HG03095 (cell line): ENCODE results near the gene POLG2.

Experiments
- ATAC-seq: cut with Tn5 transposase; IDR thresholded peaks from one replicate; pipeline ENCODE4 v1.9.1; 2021; ENCODE audit warnings: moderate library complexity; ENCODE audit not compliant: unreplicated experiment

POLG2 gene

DNA sequence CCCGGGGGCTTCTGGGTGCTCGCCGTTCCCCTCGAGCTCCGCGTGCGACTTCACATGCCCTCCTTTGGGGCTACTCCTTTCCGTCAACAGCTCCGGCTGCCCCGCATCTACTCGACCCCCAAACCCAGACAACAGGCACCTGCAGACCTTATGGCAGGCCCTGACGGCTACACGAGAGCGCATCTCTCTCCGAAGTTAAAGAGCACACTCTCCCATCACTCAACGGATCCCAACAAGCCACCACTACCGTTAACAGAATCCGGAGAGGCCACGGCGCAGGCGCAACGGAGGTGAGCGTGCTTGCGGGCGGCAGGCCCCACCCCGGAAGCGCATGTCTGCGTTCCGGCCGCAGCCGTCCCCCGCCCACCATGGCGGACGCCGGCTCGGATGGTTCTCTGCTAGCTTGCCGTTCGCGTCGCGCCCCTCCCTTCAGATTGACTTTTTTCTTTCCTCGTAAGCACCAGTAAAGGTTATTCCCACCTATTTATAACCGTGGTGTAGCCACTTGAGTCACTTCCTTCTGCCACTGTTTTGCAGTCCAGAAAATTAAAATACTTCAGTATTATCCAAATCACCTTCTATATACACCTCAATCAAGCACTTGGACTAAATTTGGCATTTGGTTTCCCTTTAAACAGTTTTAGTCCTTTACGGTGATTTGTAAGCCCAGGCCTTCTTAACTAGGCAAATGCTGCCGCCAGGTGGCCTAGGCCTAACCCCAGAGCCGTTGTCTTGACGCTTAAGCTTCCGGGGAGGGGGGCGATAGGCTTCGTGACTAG lies at the start of gene POLG2:
POLG2 (minus strand) TSS at position 269 of the 779 bp plus-strand sequence; CDS start at position 183, 86 bp downstream.
- peak; percentile 64 for ATAC-seq

DNA sequence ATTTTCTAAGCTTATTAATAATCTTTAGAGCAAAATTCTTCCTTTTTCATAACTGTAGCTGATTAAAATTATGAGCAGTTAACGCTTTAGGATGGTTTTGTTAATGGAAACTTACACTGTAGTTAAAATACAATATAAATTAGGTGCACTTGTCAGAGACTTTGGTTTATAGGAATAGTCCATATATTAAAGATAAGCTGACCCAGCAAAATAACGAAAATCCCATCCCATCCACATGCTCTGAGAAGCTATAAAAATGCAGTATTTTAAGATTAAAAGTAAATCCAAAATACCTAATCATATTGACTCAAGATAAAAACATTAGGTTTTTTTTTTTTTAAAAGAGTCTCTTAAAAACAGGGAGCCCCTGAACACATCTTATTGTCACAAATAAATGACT lies 47.9 kb upstream of the POLG2 start:
- ATAC-seq, result no peak

DNA sequence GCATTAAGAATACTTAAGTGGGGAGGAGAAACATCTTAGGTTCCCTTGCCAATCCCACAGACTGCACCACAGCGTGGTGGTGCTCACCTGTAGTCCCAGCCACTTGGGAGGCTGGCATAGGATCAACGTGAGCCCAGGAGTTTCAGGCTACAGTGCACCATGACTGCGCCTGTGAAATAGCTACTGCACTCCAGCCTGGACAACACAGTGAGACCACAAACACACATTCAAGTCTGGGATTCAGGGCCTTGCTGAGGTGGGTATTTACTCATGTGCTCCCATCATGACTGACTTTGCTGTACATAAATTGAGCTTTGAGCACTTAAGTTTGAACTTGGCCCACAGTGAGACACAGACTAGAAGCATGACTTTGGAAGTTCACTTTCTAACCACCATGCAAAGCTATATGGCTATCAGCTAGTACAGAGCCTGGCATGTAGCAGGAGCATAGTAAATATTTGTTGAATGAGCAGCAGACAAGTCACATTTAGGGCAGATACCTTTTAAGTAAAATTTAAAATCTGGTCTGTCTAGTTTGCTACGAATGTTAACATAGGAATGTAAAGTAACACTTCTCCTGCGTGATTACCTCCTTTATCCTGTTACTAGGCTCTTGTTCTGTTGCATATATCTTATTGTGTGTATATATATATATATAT lies 43.4 kb upstream of the POLG2 start:
- no peak for ATAC-seq

DNA sequence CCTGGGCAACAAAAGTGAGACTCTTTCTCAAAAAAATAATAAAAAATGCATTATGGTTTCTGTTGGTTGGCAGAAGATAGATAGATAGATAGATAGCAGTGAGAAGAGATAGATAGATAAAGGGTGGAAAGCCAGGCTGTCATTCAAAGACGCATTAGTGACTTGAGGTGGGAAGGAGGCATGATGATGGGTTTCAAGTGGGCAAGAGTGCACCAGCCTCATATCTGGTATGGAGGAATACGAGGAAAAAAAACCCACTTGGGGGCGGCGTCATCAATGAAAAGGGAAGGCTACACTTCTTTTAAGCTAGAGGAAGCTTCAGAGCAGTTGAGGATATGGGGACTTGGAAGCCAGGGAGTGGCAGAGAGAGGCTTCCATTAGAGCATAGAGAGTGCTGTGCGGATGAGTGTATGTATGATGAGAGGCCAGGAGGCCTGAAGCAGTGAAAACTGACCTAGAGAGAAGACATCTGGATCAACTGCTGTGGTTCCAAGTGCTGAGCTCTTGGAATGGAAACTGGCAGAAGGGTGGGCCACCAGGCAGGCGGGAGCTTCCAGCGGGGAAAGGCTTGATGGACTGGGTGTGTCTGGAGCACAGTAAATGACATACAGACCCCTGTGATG lies 41.8 kb upstream of the POLG2 start:
- no peak for ATAC-seq

DNA sequence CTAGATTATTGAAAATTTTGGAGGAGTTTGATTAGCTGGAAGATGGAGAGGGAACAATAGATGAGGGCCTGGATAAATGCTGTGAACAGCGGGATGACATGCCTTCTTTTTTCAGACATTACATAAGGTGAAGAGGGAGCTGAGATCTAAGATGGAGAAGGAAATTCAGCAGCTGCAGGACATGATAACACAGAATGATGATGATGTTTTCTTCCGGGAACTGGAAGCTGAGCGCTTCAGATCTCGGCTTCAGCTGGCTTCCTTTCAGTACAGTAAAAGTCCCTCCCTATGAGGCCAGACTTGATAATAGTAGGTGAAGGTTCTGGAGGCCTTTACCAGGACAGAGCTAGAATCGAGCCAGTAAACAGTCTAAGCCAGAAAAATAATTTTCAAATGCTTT lies 40.6 kb upstream of the POLG2 start:
- ATAC-seq, result no peak

DNA sequence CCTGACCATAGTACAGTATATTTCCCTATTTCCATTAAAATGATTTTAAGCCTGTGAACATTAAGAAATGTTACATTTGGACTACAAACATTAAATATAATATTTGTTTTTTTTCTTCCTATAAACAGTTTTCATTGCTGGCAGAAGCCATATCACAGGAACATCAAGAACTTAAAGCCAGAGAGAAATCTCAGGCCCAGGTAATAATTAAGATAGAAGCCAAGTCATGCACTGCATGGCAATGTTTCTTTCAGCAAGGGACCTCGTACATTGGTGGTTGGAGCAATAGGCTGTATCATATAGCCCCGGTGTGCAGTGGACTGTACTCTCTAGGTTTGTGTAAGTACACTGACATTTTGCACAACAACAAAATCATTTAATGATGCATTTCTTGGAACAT lies 40.1 kb upstream of the POLG2 start:
- ATAC-seq, result no peak

DNA sequence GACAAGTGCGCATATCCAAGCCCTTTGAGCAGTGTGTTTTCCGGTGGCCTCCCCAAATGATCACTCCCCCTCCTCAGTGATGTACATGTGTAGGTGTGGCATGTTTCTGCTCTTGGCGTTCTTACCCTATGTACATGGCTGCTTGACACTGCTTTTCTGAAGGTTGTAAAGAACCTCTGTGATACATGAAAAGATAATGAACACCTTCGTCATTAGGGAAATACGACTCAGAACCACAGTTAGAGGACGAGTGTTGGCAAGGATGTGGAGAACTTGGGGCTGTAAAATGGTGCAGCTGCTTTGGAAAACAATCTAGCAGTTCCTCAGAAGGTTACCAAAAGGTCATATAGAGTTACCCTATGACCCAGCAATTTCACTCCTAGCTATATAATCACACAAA lies 38.5 kb upstream of the POLG2 start:
- no peak for ATAC-seq

DNA sequence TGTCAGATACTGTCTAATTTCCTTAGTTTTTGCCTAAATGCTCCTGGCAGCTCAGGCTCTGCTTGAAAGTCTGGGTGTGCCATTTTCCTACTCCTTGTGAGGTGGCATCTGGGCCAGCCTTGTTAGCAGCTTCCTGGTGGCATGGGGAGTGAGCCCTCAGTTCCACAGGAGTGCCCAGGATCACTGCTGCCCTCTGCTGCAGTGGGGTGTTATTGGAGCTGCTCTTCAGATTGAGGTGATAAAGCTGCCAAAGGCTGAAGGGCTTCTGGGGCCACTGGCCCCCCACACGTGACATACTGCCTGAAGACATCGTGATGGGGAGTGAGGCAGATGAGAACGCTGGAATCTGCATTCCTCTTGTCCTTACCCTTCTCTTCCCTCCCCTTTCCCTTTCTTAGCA lies 37.3 kb upstream of the POLG2 start:
- no peak for ATAC-seq

DNA sequence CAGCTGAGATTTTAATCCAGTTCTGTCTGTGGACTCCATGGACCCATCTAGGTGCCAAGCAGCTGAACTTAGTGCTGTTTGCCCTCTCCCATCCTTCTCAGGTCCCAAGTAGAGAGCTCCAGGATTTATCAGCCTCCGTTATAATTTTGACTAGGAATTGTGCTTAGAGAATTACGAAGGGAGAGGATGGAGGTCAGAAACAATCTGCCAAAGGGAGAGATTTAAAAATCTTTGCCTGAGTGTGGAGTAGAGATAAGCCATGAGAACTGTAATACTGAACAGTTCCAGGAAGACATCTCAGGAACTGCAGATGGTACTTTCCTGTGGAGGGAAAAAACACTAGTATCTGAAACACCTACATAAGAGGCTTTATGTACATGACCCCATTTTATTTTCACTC lies 36.9 kb upstream of the POLG2 start:
- no peak for ATAC-seq

DNA sequence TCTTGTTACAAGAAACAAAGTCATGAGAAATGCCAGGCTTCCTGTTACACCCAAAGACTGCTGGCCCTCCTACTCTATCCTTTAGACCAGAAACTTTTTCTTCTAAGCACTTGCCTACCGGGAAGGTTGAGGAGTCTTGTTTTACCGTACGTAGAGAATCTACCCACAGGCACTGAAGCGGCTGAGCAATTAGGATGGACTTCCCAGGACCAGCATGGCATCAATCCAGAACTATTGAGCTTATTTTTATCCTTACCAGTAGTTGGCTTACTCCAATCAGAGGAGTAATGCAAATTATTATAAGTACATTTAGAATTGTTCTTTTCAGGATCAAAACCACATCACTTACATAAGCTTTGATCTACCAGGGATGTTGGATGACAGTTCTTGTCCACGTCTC lies 35.6 kb upstream of the POLG2 start:
- no peak for ATAC-seq

DNA sequence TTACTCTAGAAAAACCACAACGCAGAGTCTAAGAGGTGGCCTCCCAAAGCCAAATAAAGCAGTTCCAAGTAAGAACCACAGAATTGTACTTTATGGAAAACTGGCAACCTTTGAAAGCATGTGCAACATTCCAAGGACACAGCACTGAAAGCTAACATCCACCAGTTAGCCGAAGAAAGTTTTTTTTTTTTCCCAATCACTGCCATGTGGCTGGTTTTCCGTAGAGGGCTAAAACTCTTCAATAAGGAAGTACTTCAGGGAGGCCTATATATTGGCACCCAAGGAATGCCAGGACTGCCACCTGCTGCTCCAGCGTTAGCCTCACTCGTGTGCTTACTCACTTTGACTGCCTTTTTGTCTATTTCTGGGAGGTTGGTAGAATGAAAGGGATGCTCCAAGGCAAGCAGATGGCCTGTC lies 35.1 kb upstream of the POLG2 start:
- ATAC-seq, result no peak

DNA sequence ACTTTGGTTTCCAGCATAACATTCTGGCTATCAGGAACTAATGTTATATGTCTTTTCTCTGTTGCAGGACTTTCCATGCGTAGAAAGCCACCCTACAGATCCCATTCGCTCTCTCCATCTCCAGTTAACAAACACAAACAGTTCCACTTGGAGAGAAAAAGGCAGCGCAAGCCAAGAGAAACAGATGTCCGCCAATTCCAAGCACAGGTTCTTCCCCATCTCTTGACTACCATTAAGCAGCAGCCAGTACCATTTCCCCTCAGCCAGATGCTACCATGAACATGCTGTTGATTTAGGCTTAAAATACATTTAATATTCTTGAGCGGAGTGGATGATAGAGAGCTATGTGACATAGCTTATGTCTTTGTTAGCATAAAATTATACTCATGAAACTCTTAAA lies 32.4 kb upstream of the POLG2 start:
- no peak for ATAC-seq

DNA sequence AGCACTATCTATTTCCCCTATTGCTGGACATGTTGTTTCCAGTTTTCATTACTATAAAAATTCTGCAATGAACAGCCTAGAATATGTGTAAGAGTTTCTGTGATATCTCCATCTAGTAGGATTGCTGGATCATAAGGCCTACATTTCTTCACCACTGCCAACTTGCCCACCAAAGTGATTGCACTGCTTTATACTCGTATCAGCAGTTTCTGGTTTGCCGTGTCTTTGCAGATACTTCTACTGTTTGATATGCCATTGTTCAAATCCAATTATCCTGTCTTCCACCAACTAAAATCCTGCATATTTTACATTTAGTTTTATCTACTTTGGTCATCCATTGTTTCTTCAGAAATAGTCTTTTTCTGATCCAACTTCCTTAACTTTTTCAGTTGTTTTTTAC lies 31.1 kb upstream of the POLG2 start:
- ATAC-seq, result no peak

DNA sequence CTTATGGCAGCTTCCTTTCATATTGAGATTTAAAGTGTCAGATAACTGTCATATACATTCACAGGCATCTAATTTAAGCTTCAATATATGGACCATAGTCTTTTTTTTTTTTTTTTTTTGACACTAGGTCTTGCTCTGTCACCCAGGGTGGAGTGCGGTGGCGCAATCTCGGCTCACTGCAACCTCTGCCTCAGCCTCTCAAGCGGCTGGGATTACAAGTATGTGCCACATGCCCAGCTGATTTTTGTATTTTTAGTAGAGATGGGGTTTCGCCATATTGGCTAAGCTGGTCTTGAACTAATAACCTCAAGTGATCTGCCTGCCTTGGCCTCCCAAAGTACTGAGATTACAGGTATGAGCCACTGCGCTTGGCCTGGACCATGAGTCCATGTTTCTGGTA lies 23.5 kb upstream of the POLG2 start:
- no peak for ATAC-seq

DNA sequence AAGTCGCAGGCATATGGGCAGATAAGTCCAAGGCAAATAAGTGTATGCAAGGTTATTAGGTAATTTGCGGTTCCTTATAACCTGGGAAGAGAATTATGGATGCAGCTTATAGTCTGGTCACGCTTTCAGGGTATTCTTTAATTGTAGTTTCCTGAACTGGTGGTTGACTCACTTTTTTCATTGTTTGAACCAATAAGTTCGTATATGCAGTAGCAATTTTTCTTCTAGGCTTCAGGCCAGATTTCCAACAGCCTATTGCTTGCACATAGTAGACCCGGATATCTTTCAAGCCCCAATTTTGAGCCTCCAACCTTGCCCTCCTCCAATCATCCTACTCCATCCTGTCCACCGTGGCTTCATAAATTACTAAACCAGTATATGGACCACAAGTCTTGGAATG lies 22.7 kb upstream of the POLG2 start:
- ATAC-seq, result no peak

DNA sequence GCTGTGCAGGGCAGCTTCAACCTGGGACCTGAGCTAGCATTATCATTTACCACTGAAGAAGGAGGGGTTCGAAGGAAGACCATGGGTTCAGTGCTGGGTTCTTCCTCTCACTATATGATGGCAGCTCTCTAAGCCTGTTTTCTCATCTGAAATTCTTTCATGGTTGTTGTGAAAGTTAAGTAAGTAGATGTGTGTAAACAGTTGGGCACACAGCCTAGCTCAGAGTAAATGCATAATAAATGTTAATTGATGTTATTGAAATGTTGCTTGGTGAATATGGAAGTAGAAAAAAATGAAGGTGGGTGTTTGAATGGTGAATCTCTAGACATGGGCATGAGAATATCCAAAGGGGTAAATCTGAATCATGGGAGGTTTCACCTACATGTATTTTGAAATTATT lies 19.0 kb upstream of the POLG2 start:
- no peak for ATAC-seq

DNA sequence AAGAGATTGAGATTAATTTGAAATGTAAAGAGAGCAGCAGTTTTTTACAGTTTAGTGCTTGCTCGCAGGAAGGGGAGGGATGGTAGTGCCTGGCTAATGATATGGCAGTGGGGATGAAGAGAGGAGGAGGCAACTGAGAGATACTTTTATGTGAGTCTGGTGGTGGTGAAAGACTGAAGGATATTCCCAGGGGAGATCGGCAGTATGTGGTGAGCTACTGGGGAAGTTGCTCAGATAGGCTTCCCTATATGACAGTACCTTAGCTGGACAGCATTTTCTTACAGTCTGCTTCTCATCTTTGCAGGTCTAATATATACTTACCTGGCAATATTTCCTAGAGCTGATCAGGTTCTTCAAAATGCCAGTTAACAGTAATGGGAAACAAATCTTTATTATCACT lies 18.6 kb upstream of the POLG2 start:
- ATAC-seq, result no peak

DNA sequence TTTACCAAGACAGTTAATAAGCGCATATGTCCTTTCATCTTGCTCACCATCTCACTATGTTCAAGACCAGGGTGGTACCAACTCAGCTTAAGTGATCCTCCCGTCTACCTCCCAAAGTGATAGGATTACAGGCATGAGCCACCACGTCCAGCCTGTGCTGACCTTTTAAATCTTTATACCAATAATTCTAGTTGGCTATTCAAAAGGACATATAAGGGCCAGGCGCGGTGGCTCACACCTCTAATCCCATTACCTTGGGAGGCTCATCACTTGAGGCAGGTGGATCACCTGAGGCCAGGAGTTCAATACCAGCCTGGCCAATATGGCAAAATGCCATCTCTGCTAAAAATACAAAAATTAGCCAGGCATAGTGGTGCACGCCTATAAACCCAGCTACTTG lies 12.3 kb upstream of the POLG2 start:
- ATAC-seq, result no peak

DNA sequence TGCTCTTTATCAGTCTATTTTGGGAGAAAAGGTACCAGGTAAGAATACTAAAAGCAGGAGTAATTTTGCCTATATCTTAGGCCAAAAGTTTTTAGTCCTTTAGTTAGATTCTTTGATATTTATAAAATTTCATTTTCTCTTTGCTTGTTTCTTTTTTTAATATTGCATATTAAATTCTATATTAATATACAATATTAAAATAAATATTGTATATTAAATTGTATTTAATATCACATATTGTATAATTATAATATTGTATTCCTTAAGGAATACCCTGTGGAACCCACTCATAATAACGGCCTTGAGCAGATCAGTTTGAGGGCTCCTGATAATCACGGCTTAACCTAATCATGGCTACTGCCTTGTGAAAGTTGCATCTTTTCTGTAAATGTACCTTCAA lies 11.8 kb upstream of the POLG2 start:
- ATAC-seq, result no peak

DNA sequence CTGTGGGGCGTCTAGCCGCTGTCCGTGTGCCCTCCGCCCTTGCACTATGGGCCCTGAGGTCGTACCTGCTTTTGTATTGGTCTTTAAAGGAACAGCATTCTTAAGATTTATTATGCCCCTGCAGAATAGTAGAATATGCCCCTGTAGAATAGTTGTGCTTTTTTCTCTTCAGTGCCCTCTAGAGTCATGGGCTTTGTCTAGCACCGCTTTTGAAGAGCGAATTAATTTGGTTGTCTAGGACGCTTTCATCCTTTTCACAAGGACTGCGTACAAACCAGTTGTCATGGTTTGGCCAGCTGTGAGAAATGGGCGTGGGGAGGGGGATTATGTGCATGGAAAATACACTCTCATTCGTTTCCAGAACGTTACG lies 10.5 kb upstream of the POLG2 start:
- peak; percentile 16 for ATAC-seq

DNA sequence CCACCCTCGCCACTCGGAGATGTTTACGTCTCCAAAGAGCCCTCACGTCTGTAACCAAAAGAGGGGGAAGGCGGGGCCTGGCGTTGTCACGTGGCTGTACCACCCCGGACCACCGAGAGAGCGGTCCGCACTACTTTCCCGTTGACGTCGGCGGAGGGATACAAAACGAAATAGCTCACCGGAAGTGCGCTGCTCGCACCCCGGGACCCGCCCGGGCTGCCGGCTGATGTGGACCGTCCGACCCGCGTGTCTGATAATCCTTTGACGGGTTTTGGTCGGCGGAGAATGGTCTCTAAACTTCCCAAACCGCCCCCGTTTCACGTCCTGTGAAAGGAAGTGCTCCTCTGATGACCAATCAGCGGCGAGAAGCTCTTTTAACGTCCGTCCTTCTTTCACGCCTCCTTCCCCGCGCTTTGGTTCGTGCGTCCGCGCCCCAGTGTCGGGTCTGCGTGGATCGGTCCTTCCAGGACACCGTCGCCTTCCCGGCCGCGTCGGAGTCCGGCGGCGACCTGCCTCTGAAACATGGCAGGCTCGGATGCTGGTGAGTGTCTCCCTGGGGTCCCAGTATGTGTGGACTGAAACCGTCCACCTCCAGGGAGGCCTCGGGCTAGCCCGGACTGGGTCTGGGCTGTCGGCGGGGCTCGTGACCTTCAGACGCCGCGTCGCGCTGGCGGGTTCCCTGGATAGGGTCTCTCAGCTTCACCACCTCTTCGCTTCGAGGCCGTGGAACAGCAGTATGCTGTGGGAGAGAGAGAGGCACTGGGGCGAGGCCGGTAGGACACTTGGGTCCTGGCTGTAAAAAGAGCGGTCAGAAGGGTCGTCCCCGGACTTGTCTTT lies 9.9 kb upstream of the POLG2 start, which contains the start of gene CEP95:
CEP95 (plus strand) TSS at position 402 of the 837 bp plus-strand sequence; CDS start at position 523, 121 bp downstream.
- peak; percentile 55 for ATAC-seq
